ENCODE data around the gene ACTMAP. TPM values are rescaled to one million over a fixed set of nuclear protein-coding genes. Genes with fewer than 3 reads are reported as not detected.

ACTMAP gene
- total RNA-seq, 1 experiment from 2014 or later: 16.8 TPM

GRCh38 chr19:40755791-40756190, 5.5 kb upstream of the ACTMAP start:
- ChIA-PET RAD21 (ENCODE audit: low non-redundant PET in 1 of 2, low total read pairs in 2 of 2, uncharacterized antibody in 2 of 2, unreplicated experiment in 2 of 2) (no interaction called here), POLR2A (no interaction called here), CTCF (no interaction called here)
- TF ChIP-seq SRF (IDR thresholded peaks at IDR 0.05; ENCODE audit: low read depth) (no peak), CBX3 (IDR thresholded peaks at IDR 0.05; ENCODE audit: low read depth) (no peak), REST (IDR thresholded peaks at IDR 0.05; ENCODE audit: low read depth) (no peak), POLR2A (IDR thresholded peaks at IDR 0.05; ENCODE audit: borderline replicate concordance, extremely low read depth, insufficient read depth, insufficient read length) (no peak), EZH2phosphoT487 (IDR thresholded peaks at IDR 0.05; ENCODE audit: borderline replicate concordance) (no peak), SIN3A (IDR thresholded peaks at IDR 0.05; ENCODE audit: low read depth) (no peak), ZBTB33 (IDR thresholded peaks at IDR 0.05; ENCODE audit: extremely low read depth, insufficient replicate concordance, low read length) (no peak), JUND (IDR thresholded peaks at IDR 0.05) (no peak), CTCF (IDR thresholded peaks at IDR 0.05 in 2 of 3, conservative IDR thresholded peaks at IDR 0.05 in 1 of 3; ENCODE audit: borderline replicate concordance in 1 of 3, insufficient read depth in 1 of 3, low read depth in 2 of 3, low read length in 2 of 3) (no peak), ATF3 (IDR thresholded peaks at IDR 0.05) (no peak), ELF1 (IDR thresholded peaks at IDR 0.05; ENCODE audit: borderline replicate concordance, low read depth) (no peak), CEBPB (IDR thresholded peaks at IDR 0.05; ENCODE audit: low read depth) (no peak)
- Histone ChIP-seq H3K4me1 (ENCODE audit: control insufficient read depth in 1 of 2, insufficient read depth in 2 of 2, low read length in 2 of 2) (peaks cover 7 to 20% of the 10 kb centered on the region in 2 experiments; a peak in 3 of 4 replicates), H3K27ac (ENCODE audit: low read depth, low read length) (peak overlapping the region; percentile 7; the same call in 1 of the 2 replicates), H3K79me2 (ENCODE audit: insufficient read depth, low read length) (peaks cover 96% of the 10 kb centered on the region), H3K9me3 (ENCODE audit: control insufficient read depth in 1 of 2, insufficient read depth in 1 of 2, low read depth in 1 of 2, low read length in 2 of 2) (no peaks in the 10 kb centered on the region), H3K4me2 (ENCODE audit: low read length) (no peak overlapping the region), H3K36me3 (ENCODE audit: control insufficient read depth in 1 of 2, insufficient read depth in 2 of 2, low read length in 2 of 2) (peaks cover 43 to 70% of the 10 kb centered on the region in 2 experiments), H3K9me2 (ENCODE audit: insufficient read depth) (no peaks in the 10 kb centered on the region), H3K9ac (ENCODE audit: low read length) (no peak overlapping the region), H3K27me3 (ENCODE audit: insufficient read depth, low read length) (no peaks in the 10 kb centered on the region), H3K4me3 (replicated peaks in 1 of 2; ENCODE audit: low read depth in 1 of 2, low read length in 2 of 2) (no peak overlapping the region), H2AFZ (ENCODE audit: low read depth, low read length, poor library complexity, severe bottlenecking) (no peak overlapping the region), H4K20me1 (ENCODE audit: insufficient read depth) (0 out of 2 replicates have a peak, but pooled peaks cover 3% of the 10 kb centered on the region)
- ATAC-seq: no peak
- no peak for DNase-seq (ENCODE audit: low read depth, low spot score)
- no TSS peak for BruUV-seq (replicated peaks)
- intact Hi-C loops (cut with micrococcal nuclease): no loop called here
